K562 (cell line): ENCODE measurements around the gene RNF175. TPM values are rescaled to one million over a fixed set of nuclear protein-coding genes. Genes with fewer than 3 reads are reported as not detected.

ENCODE experiments used
- ATAC-seq: fragments of 200-7000 bp; cut with Tn5 transposase; 3 replicates; pipeline ENCODE4 v1.9.1; 2020; ENCODE audit warnings: moderate library complexity
- BruUV-seq: library from RNA; stranded (reverse); fragments of 400-500 nt; replicated peaks from 2 replicates; lab custom pipeline; 2021; lab: Mats Ljungman, UMichigan
- CTCF ChIA-PET: fragments of 300-600 bp; formaldehyde crosslinking; extraction: SDS; loops from one replicate; lab custom pipeline; 2021; ENCODE audit warnings: low intra/inter-chr PET ratio; lab: Yijun Ruan, JAX
- POLR2A ChIA-PET: fragments of 300-600, 350-650 bp; sonication (Branson Sonifier 250); formaldehyde crosslinking; extraction: SDS; loops from one replicate; lab custom pipeline; 2021; ENCODE audit warnings: antibody characterized with exemption, inconsistent platforms; lab: Yijun Ruan, JAX
- DNase-seq, 4 experiments: peaks; one replicate each; pipeline versions ENCODE4 v3.0.0 to v3.0.0-alpha.2; 2011 to 2018; ENCODE audit warnings: low spot score in 3 of 4, mixed read lengths in 3 of 4; ENCODE audit errors: extremely low read depth in 1 of 4
- FAIRE-seq: peaks from 2 replicates; lab custom pipeline; 2011; peaks lifted over from hg19 to GRCh38; lab: Jason Lieb, UNC
- H2AFZ ChIP-seq: 2 replicates; pipeline ENCODE4 v1.6.0; 2011; ENCODE audit warnings: low read depth, low read length, control low read depth, inconsistent platforms
- H3K27ac ChIP-seq: fragments of 200-600 bp; 3 replicates; pipeline ENCODE4 v1.8.0; 2011; ENCODE audit warnings: low read depth, mild to moderate bottlenecking, control low read depth, inconsistent platforms, low read length, moderate library complexity, mixed read lengths; ENCODE audit errors: extremely low read depth
- H3K27me3 ChIP-seq, 2 experiments: fragments of 300-600 bp in 1 of 2; 2 replicates in 1 of 2; 3 replicates in 1 of 2; pipeline versions ENCODE4 v1.6.0 to v1.8.0; 2011; ENCODE audit warnings: inconsistent platforms in 2 of 2, low read length in 2 of 2, mild to moderate bottlenecking in 1 of 2, mixed read lengths in 1 of 2, moderate library complexity in 1 of 2; ENCODE audit not compliant: control insufficient read depth in 2 of 2, insufficient read depth in 2 of 2
- H3K36me3 ChIP-seq: fragments of 300-600 bp; 3 replicates; pipeline ENCODE4 v1.8.0; 2011; ENCODE audit warnings: mild to moderate bottlenecking, low read length, inconsistent platforms; ENCODE audit not compliant: control insufficient read depth, insufficient read depth
- H3K4me1 ChIP-seq, 2 experiments: fragments of 200-600 bp in 1 of 2; replicated peaks in 1 of 2; 2 replicates in 1 of 2; 3 replicates in 1 of 2; pipeline versions ENCODE4 v1.5.1 to v1.8.0; 2011; ENCODE audit warnings: inconsistent platforms in 2 of 2, low read length in 2 of 2, mild to moderate bottlenecking in 1 of 2, mixed read lengths in 1 of 2, moderate library complexity in 1 of 2; ENCODE audit not compliant: control insufficient read depth in 2 of 2, insufficient read depth in 2 of 2
- H3K4me2 ChIP-seq: 2 replicates; pipeline ENCODE4 v1.6.1; 2011; ENCODE audit warnings: low read length, control low read depth, inconsistent platforms, mixed read lengths; ENCODE audit not compliant: insufficient read depth
- H3K4me3 ChIP-seq: fragments of 200-600 bp; sonication (generic), shearing (Covaris generic); 2 replicates; pipeline ENCODE4 v1.5.1; 2016; ENCODE audit warnings: control low read depth, inconsistent platforms
- H3K79me2 ChIP-seq: fragments of 200-600 bp; 3 replicates; pipeline ENCODE4 v1.8.0; 2011; ENCODE audit warnings: low read length, inconsistent platforms; ENCODE audit not compliant: control insufficient read depth, insufficient read depth
- H3K9ac ChIP-seq, 2 experiments: 2 replicates each; pipeline versions ENCODE4 v1.6.0 to v1.6.1; 2011; ENCODE audit warnings: low read depth in 2 of 2, low read length in 2 of 2, control low read depth in 1 of 2, inconsistent platforms in 1 of 2, mild to moderate bottlenecking in 1 of 2, mixed read lengths in 1 of 2; ENCODE audit not compliant: insufficient read depth in 1 of 2
- H3K9me1 ChIP-seq: one replicate; pipeline ENCODE4 v1.6.0; 2011; ENCODE audit warnings: inconsistent platforms, mild to moderate bottlenecking, low read length, moderate library complexity; ENCODE audit not compliant: control insufficient read depth, insufficient read depth
- H3K9me3 ChIP-seq: replicated peaks from 2 replicates; pipeline ENCODE4 v1.5.1; 2011; ENCODE audit warnings: low read depth, low read length, inconsistent platforms; ENCODE audit not compliant: control insufficient read depth, insufficient read depth
- H4K20me1 ChIP-seq: replicated peaks from 2 replicates; pipeline ENCODE4 v1.6.1; 2011; ENCODE audit warnings: low read length, inconsistent platforms, mixed read lengths; ENCODE audit not compliant: control insufficient read depth, insufficient read depth
- ATF2 ChIP-seq: sonication (generic); formaldehyde crosslinking; IDR thresholded peaks from 2 replicates; pipeline ENCODE4 v1.8.1; 2022; ENCODE audit warnings: missing genetic modification reagents
- BACH1 ChIP-seq: fragments of 200-800 bp; sonication (Bioruptor generic); IDR thresholded peaks from 2 replicates; pipeline ENCODE4 v1.6.1; 2016; ENCODE audit warnings: missing genetic modification characterization, missing compliant biosample characterization
- C11orf30 ChIP-seq: fragments of 450-650 bp; IDR thresholded peaks from 2 replicates; pipeline ENCODE4 v1.6.1; 2016; ENCODE audit warnings: low read depth, mild to moderate bottlenecking
- CAMTA2 ChIP-seq: fragments of 250-450 bp; sonication (Bioruptor Pico); conservative IDR thresholded peaks from 2 replicates; pipeline ENCODE4 v1.5.1; 2022
- CHCHD3 ChIP-seq: fragments of 250-450 bp; sonication (Bioruptor Pico); IDR thresholded peaks from 2 replicates; pipeline ENCODE4 v2.1.2; 2022; ENCODE audit warnings: mild to moderate bottlenecking
- ERF ChIP-seq: fragments of 450-650 bp; formaldehyde crosslinking; IDR thresholded peaks from 2 replicates; pipeline ENCODE4 v1.4.0; 2020; ENCODE audit warnings: mild to moderate bottlenecking, mixed read lengths
- ESRRA ChIP-seq: fragments of 450-650 bp; IDR thresholded peaks from 2 replicates; pipeline ENCODE4 v1.6.1; 2014; ENCODE audit warnings: low read depth, mild to moderate bottlenecking, moderate library complexity, borderline replicate concordance
- MAFF ChIP-seq: IDR thresholded peaks from 2 replicates; pipeline ENCODE4 v1.6.1; 2012; ENCODE audit warnings: low read length, improper control_type of control experiment
- MAFG ChIP-seq: fragments of 450-650 bp; conservative IDR thresholded peaks from 2 replicates; pipeline ENCODE4 v1.6.1; 2016; ENCODE audit warnings: missing genetic modification characterization, missing compliant biosample characterization
- MAFK ChIP-seq: IDR thresholded peaks from 2 replicates; pipeline ENCODE4 v1.6.1; 2011; ENCODE audit warnings: low read length, improper control_type of control experiment
- NFE2 ChIP-seq: IDR thresholded peaks from 2 replicates; pipeline ENCODE4 v1.6.1; 2014; ENCODE audit warnings: antibody characterized with exemption, low read depth
- NR1H2 ChIP-seq: sonication (generic); formaldehyde crosslinking; IDR thresholded peaks from 2 replicates; pipeline ENCODE4 v1.4.0; 2020; ENCODE audit warnings: mild to moderate bottlenecking, missing genetic modification reagents
- SETDB1 ChIP-seq: IDR thresholded peaks from one replicate; pipeline ENCODE4 v1.6.1; 2012; ENCODE audit warnings: low read length, control low read depth, inconsistent platforms
- ZC3H4 ChIP-seq: sonication (generic); formaldehyde crosslinking; IDR thresholded peaks from 2 replicates; pipeline ENCODE4 v1.9.0; 2021; ENCODE audit warnings: missing genetic modification reagents, borderline replicate concordance
- ZNF316 ChIP-seq: fragments of 450-650 bp; IDR thresholded peaks from 2 replicates; pipeline ENCODE4 v1.6.1; 2016
- WGBS: fragments of 100-300 bp; shearing (Covaris generic); methylation state at CpG from one replicate; pipeline ENCODE4 v1.1.6; 2016; ENCODE audit warnings: low coverage, mixed read lengths; ENCODE audit not compliant: insufficient coverage; ENCODE audit errors: missing lambda C conversion rate; 5-methylcytosine and 5-hydroxymethylcytosine counted together
- in situ Hi-C: fragments of 300-500 bp; cut with MboI; formaldehyde crosslinking; loops from 4 replicates; pipeline ENCODE4 v1.15.0; 2018; ENCODE audit warnings: inconsistent platforms, mixed read lengths
- intact Hi-C: fragments of 100-400 bp; cut with micrococcal nuclease; formaldehyde crosslinking; loops from 2 replicates; pipeline ENCODE4 v1.14.2; 2022
- polyA plus RNA-seq, 8 experiments: library from polyadenylated mRNA; depleted of rRNA in 4 of 8; stranded (reverse) in 5 of 8; unstranded in 3 of 8; fragments of >200 nt; fragmentation: Nextera tagmentation in 2 of 8; fragmentation: Illumina TruSeq in 1 of 8; extraction: Ambion mirVana in 2 of 8; extraction: Trizol in 1 of 8; gene quantifications; 2 replicates each; pipeline versions ENCODE4 v1.2.1 to v1.2.3, GENCODE V29; 2011 to 2014; ENCODE audit warnings: inconsistent platforms in 1 of 8, missing spikeins in 1 of 8
- total RNA-seq, 7 experiments: library from RNA; depleted of rRNA in 6 of 7; stranded (reverse); fragments of >200 nt in 6 of 7; fragmentation: Illumina TruSeq in 2 of 7; extraction: Trizol in 2 of 7; gene quantifications; 2 replicates each; pipeline versions ENCODE4 v1.2.1 to v1.2.3, GENCODE V29; 2011 to 2021; ENCODE audit warnings: low replicate concordance in 1 of 7
- TF ChIP-seq, protein P1 (sequence below), 2 experiments: fragments of 450-650 bp; IDR thresholded peaks; 2 replicates each; pipeline ENCODE4 v1.6.1; 2016

Gene RNF175
- total and polyA plus RNA-seq, 9 of the 15 experiments (the other 6 are each of a cell fraction or from before 2014, with no cell fraction given): not detected

DNA sequence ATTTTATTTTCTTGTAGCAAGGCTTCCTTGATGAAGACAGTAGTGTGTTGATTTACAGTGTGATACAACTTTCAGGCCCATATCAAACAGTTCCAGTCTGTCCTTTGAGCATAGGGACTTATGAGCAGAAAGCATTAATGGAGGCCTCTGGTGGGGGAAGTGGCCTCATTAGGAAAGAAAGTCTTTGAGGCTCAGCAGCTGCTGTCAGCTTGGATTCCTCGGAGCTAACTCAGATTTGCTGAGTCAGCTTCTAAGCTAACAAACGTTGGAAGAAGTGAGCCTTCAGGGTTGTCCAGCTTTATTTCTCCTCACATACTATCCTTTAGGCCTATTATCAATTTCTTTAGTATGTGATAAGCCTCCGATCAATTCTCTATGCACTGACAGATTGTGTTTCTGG, 44.9 kb upstream of the RNF175 start:
- CTCF ChIA-PET: no interaction called here

More for the DNA sequence above, 44.9 kb upstream of the RNF175 start:
- H3K36me3 ChIP-seq: no peaks in the 10 kb centered on the region
- POLR2A ChIA-PET: no interaction called here
- peaks cover 3 to 5% of the 10 kb centered on the region in 2 experiments; a peak in 3 of 5 replicates for H3K4me1 ChIP-seq
- FAIRE-seq (no peak), ATAC-seq (no peak), DNase-seq (no peak)
- H3K9ac ChIP-seq: no peak overlapping the region
- no peak overlapping the region for H3K4me2 ChIP-seq
- no peaks in the 10 kb centered on the region for H3K9me3 ChIP-seq
- H3K4me3 ChIP-seq: no peak overlapping the region
- no peaks in the 10 kb centered on the region for H3K9me1 ChIP-seq
- intact Hi-C loops (no loop called here), in situ Hi-C loops (no loop called here)
- no peak overlapping the region for H3K27ac ChIP-seq
- H2AFZ ChIP-seq: no peak overlapping the region
- no peaks in the 10 kb centered on the region for H4K20me1 ChIP-seq
- no TSS peak for BruUV-seq
- no peaks in the 10 kb centered on the region for H3K27me3 ChIP-seq
- 3% methylated on average over 3 of the region's 3 CpGs for WGBS
- TF ChIP-seq SETDB1 (no peak), ZC3H4 (CRISPR knock-in tag) (no peak), ZNF316 (peak; percentile 97), ERF (CRISPR knock-in tag) (no peak), CAMTA2 (CRISPR knock-in tag) (no peak), NR1H2 (CRISPR knock-in tag) (no peak), NFE2 (peak; percentile 44; the same call in 1 of the 2 replicates), MAFG (tag) (peak; percentile 96), C11orf30 (peak; percentile 96), MAFF (peak; percentile 99), CHCHD3 (CRISPR knock-in tag) (no peak), MAFK (peak; percentile 99), BACH1 (peak; percentile 58; the same call in 1 of the 2 replicates), ATF2 (CRISPR knock-in tag) (no peak), ESRRA (no peak)
- TF ChIP-seq, protein P1, sequence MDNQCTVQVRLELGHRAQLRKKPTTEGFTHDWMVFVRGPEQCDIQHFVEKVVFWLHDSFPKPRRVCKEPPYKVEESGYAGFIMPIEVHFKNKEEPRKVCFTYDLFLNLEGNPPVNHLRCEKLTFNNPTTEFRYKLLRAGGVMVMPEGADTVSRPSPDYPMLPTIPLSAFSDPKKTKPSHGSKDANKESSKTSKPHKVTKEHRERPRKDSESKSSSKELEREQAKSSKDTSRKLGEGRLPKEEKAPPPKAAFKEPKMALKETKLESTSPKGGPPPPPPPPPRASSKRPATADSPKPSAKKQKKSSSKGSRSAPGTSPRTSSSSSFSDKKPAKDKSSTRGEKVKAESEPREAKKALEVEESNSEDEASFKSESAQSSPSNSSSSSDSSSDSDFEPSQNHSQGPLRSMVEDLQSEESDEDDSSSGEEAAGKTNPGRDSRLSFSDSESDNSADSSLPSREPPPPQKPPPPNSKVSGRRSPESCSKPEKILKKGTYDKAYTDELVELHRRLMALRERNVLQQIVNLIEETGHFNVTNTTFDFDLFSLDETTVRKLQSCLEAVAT (IDR thresholded peaks at IDR 0.05): no peak
- no peaks in the 10 kb centered on the region for H3K79me2 ChIP-seq
